AML-193 (cell line): Measurements from ENCODE around the gene TUBB.
"Not testable (repeated sequence)": the region's sequence is repeated elsewhere in the genome, so short reads cannot be mapped to it uniquely, and the experiment has no call there.

Experiments
- DNase-seq, 2 experiments: peaks; one replicate each; lab custom pipeline; 2025; lab: John Stamatoyannopoulos, UW

Gene TUBB

DNA sequence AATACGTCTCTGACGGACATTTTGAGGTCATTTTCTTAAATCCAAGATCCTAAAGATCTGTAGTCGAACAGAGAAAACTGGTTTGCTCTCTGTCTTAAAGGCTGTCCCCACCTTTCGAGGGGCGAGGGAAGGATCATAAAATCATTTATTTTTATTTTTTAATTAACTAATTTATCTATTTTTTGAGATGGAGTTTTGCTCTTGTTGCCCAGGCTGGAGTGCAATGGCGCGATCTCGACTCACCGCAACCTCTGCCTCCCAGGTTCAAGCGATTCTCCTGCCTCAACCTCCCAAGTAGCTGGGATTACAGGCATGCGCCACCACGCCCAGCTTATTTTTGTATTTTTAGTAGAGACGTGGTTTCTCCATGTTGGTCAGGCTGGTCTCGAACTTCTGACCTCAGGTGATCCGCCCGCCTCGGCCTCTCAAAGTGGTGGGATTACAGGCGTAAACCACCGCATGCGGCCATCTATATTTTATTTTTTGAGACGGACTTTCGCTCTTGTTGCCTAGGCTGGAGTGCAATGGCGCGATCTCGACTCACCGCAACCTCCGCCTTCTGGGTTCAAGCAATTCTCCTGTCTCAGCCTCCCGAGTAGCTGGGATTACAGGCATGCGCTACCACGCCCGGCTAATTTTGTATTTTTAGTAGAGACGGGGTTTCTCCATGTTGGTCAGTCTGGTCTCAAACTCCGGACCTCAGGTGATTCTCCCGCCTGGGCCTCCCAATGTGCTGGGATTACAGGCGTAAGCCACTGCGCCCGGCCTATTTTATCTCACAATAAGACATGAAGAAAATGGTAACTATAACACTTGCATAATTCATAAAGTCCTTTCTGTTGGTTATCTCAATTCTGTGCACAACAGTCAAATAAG is 2.1 kb upstream of the TUBB start:
- DNase-seq, result not testable (repeated sequence)

DNA sequence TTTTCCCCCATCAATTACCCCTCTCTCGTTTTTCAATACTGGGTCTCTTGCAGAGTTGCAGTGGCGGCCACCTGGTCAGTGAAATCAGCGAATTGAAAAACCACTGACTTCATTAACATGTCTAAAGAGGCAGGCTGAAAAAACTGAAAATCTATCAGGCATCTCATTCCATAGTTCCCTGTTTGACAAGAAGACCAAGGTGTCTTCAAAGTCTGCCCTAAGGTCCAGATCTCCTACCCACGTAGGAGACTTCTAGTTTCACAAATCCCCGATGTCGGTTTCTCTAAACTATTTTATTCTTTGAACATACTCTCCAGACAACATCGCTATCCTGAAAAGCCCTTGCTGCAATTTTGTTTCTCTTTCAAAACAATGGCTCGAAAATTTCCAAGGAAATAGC is 796 bp upstream of the TUBB start:
- DNase-seq, result no peak

DNA sequence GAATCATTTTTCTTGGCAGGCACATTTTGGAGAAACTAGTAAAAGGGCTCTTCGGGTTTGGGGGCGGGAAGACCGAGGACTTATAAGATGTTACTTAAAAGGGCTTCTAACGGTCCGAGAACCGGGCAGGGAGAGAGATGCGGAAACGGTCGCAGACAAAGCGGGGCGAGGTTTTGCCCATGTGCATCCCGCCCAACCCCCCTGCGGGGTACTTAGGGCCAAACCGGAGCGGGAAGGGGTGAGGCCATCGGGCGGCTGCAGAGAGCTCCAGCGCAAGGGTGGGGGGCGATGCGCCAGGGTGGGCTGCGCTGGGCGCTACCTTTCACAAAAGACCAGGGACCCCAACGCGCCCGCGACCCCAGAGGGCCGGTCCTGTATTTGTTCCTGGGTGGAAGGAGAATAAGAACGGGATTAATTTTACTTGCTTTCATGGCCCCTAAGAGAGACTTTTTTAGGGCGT is 616 bp downstream of the TUBB start:
- DNase-seq, result peak; percentile 66 to 67

DNA sequence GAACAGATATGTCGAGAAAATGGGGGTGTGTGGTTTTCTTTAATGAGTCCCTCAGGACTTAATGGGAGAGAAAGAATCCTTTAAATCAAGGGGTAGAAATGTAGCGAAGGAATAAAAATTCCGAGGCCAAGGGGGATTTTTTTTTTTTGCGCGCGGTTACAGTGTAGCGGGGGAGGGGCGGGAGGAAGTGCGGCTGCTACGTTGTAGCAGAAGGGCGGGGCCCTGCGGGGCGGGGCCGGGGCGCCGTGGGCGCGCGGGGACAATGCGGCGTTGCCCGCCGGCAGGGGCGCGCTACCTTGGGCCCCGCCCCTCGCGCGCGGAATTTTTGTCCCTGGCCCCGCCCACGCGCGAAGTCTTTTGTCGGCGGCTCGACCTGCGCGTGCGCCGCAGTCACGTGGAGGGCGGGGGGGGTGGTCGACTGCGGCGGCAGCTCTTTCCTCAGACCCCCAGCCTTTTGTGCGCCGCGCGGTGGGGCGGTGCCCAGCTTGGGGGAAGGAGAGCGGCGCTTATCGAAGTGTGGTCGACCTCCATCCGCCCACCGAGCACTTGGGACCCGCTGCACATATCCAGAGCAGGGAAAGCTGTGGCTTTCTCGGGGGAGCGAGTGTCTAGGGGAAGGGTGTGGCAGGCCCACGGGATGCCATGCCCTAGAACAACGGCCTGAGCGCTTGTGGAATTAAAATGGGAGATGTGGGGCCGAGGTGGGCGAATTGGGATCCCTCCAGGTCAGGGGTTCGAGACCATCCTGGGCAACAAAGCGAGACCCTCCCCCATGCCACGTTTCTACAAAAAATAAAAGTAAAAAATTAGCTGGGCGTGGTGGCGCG is 1.3 kb downstream of the TUBB start:
- peak; percentile 90 to 93 for DNase-seq

DNA sequence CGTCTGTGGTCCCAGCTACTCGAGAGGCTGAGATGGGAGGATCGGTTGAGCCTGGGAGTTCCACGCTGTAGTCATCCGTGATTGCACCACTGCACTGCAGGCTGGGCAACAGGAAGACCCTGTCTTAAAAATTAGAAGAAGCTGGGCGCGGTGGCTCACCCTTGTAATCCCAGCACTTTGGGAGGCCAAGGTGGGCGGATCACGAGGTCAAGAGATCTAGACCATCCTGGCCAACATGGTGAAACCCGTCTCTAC is 1.8 kb downstream of the TUBB start:
- not testable (repeated sequence) for DNase-seq

DNA sequence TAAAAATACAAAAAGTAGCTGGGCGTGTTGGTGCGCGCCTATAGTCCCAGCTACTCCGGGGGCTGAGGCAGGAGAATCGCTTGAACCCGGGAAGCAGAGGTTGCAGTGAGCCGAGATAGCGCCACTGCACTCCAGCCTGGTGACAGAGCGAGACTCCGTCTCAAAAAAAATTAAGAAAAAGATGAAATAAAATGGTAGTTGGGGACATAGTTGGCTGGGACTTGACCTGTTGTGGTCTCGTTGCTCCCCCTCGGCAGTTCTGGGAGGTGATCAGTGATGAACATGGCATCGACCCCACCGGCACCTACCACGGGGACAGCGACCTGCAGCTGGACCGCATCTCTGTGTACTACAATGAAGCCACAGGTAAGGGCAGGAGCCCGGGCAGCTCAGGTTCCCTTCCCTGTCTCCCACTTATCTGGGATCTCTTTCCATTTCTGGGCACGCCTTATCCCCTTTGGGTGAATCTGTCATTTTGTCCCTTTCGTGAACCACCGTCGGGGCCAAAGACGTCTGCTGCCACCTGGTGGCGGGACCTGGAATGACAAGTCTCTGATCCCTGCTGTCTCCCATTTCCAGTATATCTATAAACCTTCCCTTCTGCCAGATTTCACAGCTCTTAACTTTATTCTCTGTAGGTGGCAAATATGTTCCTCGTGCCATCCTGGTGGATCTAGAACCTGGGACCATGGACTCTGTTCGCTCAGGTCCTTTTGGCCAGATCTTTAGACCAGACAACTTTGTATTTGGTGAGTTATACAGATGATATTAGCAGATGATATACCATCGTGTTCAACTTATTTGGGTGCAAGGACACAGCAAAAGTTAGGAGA is 2.3 kb downstream of the TUBB start:
- DNase-seq, result peak; percentile 64 to 69

DNA sequence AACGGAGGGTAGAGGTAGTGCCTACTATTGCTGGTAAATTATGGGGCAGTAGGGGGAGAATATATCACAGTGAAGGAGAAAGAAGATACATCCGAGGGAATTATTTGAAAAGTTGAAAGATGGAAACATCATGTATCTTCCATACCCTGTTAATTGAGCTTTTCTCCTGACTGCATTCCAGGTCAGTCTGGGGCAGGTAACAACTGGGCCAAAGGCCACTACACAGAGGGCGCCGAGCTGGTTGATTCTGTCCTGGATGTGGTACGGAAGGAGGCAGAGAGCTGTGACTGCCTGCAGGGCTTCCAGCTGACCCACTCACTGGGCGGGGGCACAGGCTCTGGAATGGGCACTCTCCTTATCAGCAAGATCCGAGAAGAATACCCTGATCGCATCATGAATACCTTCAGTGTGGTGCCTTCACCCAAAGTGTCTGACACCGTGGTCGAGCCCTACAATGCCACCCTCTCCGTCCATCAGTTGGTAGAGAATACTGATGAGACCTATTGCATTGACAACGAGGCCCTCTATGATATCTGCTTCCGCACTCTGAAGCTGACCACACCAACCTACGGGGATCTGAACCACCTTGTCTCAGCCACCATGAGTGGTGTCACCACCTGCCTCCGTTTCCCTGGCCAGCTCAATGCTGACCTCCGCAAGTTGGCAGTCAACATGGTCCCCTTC is 3.1 kb downstream of the TUBB start:
- DNase-seq, result not testable (repeated sequence)

DNA sequence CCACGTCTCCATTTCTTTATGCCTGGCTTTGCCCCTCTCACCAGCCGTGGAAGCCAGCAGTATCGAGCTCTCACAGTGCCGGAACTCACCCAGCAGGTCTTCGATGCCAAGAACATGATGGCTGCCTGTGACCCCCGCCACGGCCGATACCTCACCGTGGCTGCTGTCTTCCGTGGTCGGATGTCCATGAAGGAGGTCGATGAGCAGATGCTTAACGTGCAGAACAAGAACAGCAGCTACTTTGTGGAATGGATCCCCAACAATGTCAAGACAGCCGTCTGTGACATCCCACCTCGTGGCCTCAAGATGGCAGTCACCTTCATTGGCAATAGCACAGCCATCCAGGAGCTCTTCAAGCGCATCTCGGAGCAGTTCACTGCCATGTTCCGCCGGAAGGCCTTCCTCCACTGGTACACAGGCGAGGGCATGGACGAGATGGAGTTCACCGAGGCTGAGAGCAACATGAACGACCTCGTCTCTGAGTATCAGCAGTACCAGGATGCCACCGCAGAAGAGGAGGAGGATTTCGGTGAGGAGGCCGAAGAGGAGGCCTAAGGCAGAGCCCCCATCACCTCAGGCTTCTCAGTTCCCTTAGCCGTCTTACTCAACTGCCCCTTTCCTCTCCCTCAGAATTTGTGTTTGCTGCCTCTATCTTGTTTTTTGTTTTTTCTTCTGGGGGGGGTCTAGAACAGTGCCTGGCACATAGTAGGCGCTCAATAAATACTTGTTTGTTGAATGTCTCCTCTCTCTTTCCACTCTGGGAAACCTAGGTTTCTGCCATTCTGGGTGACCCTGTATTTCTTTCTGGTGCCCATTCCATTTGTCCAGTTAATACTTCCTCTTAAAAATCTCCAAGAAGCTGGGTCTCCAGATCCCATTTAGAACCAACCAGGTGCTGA is 3.9 kb downstream of the TUBB start:
- DNase-seq, result not testable (repeated sequence)

DNA sequence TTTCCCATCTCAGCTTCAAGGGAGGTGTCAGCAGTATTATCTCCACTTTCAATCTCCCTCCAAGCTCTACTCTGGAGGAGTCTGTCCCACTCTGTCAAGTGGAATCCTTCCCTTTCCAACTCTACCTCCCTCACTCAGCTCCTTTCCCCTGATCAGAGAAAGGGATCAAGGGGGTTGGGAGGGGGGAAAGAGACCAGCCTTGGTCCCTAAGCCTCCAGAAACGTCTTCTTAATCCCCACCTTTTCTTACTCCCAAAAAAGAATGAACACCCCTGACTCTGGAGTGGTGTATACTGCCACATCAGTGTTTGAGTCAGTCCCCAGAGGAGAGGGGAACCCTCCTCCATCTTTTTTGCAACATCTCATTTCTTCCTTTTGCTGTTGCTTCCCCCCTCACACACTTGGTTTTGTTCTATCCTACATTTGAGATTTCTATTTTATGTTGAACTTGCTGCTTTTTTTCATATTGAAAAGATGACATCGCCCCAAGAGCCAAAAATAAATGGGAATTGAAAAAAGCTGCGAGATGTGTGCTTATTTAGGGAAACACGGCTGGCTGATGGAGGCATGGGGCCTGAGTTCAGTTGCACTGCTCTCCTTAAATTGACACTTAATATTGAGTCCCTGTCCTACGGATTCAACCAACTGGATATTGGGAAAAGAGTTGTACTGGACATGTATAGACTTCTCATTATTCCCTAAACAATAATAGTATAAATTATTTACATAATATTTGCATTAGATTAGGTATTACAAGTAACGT is 4.9 kb downstream of the TUBB start:
- DNase-seq, result no peak

DNA sequence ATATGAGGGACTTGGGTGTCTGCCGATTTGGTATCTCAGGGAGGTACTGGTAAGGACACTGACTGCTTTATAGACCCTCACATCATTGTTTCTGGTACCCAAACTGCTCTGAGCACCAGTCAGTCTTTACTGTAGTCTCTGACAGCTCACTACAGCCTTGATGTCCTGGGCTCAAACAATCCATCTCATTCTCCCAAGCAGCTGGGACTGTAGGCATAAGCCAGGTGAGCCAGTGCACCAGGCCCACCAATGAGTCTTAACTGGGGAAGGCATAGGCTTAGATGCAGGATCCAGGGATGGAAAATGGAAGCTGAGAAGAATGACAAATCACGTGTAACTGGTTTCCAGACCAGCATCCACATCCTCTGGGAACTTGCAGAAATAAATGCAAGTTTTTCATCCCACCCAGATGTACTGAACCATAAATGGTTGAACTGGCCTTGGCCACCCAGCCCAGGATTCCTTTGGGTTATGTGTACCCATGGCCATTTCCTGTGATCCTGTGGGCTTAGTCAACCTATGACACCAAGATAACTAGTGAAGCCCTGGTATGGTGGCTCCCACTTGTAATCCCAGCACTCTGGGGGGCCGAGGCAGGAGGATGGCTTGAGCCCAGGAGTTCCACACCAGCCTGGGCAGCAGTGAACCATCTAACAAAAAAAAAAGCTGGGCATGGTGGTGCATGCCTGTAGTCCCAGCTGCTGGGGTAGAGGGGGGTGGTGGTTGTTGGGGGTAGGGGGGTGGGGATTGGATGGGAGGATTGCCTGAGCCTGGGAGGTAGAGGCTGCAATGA is 5.8 kb downstream of the TUBB start:
- DNase-seq, result no peak

DNA sequence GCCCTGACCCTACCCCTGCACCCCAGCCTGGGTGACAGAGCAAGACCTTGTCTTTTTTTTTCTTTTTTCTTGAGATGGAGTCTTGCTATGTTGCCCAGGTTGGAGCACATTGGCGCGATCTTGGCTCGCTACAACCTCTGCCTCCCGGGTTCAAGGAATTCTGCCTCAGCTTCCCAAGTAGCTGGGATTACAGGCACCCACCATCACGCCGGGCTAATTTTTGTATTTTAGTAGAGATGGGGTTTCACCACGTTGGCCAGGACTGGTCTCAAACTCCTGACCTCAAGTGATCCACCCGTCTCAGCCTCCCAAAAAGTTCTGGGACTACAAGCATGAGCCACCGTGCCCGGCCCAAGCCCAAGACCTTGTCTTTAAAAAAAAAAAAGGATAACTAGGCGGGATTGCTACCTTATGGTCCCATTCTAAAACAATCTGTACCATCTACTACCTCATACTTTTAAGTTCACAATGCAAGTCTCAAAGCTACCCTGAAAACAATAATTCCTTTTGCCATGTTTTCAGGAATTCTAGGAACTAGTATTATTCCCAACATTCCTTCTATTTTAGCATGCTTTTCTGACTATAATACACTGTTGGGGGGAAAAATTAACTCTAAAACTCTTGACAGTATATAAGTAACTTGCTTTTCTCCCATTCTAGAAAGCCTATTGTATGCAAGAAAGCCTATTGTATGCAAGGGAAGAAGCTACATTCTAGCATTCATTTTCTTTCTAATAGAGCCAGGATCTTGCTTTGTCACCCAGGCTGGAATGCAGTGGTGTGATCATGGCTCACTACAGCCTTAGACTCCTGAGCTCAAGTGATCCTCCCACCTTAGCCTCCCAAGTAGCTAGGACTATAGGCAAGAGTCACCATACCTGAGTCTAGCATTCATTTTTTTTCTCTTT is 6.6 kb downstream of the TUBB start:
- DNase-seq, result no peak

DNA sequence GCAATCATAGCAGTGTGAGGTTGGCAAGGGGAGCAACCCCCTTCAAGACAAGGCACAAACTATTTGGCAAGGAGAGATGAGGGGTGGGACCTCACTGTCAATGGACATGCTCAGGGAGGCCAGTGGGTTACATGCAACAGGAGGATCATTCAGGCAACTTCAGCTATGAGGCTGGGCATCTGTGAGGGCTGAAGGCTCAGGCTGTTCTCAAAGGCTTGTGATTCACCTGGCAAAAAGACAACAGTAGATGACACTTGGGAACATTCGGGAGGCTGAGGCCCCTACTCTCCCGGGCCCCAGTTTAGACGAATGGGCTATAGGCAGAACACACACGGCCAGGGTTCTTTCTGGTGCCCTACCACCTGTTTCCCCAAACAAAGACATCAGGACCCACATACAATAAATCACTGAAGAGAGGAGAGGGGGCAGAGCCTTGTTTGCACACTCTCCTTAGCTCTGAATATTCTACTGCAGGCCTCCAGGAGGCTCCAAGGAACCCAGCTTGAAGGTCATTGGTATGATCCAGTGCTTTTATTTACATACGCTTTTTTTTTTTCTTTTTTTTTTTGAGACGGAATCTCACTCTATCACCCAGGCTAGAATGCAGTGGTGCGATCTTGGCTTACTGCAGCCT is 7.9 kb downstream of the TUBB start:
- peak in 1 of 2 experiments; percentile 40 for DNase-seq

DNA sequence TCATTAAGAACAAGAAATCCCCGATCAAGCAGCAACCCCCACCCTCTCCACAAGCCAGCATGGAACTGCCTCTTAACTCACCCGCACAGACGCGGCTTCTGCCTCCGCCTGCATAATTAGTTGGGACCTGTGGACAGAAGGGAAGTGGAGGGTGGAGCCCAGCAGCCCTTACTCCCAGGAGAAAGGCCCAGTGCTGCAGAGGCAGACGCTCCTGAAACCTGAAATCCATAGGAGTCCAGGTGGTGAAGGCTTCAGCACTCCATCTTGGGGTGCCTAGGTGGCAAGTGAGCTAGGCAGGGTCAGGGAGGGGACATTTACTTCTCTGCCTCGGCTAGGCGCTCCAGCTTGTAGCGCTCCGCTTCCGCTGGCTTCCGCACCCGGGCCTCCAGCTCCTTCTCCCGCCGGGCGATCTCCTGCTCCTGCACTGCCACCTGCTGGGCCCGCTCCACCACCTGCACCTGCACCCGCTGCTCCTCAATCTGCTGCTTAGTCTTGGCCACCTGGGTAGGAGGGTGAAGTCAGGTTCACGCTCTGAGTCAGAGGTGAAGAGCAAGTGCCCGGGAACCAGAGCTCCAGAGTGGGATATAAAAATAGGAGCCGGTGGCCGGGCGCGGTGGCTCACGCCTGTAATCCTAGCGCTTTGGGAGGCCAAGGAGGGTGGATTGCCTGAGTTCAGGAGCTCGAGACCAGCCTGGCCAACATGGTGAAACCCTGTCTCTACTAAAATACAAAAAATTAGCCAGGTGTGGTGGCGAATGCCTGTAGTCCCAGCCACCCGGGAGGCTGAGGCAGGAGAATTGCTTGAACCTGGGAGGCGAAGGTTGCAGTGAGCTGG is 10.7 kb downstream of the TUBB start:
- peak; percentile 21 for DNase-seq

DNA sequence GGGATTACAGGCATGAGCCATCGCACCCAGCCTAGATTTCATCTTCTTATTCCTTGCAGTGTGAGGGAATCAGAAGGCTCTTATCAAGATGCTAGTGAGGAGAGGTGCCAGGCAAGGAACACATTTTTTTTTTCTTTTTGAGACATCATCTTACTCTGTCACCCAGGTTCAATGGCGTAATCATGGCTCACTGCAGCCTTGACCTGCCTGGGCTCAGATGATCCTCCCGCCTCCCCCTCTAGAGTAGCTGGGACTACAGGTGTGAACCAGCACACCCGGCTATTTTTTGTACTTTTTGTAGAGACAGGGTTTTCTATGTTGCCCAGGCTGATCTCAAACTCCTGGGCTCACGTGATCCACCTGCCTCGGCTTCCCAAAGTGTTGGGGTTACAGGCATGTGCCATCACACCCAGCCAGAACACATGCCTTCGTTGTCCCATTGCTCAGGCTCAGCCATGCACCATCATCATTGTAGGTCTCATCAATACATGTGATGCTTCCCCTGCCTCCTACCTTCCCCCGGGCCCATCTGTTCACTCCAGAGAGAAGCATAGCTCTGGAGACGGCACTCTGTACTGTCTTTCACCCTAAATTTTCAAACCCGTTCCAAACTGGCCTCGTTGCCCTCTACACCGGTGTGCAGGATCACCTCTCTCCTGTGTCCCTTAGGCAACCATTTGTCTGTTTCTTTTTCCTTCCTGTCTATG is 12.2 kb downstream of the TUBB start:
- DNase-seq, result no peak

DNA sequence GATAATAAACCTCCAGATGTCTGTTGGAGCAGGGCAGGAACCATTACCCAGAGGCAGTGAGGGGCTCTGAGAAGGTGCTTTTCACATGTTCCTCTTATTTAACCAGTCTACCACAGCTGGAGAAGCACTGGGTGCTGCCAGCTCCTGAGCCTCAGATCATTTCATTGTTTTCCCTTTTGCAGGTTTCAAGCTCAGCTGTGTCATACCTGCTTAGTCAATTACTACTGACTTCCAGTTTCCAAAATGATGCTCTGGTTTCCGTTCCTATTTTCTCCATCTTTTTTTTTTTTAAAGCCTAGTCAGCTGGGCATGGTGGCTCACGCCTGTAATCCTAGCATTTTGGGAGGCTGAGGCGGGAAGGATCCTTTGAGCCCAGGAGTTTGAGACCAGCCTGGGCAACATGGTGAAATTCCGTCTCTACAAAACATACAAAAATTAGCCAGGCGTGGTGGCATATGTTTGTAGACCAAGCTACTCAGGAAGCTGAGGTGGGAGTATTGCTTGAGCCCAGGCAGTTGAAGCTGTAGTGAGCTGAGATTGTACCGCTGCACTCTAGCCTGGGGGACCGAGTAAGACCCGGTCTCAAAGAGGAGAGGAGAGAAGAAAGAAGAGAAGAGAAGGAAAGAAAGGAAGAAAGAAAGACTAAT is 15.6 kb downstream of the TUBB start:
- no peak for DNase-seq
